ENCODE measurements around the gene ERBIN. TPM values are rescaled to one million over a fixed set of nuclear protein-coding genes. Genes with fewer than 3 reads are reported as not detected.

ERBIN gene
- total and polyA plus RNA-seq, 2 donors (not counting 1 experiment from before 2014, with no cell fraction given), result 69.1 to 127 TPM

GRCh38 chr5:65986796-65987195, 60.4 kb downstream of the ERBIN start:
- peaks cover 5% of the 10 kb centered on the region for H3K4me1 ChIP-seq (ENCODE audit: control insufficient read depth, extremely low read depth, insufficient read depth, low read length)
- DNase-seq (ENCODE audit: low read depth in 2 of 2), result no peak
- no peak overlapping the region for H3K4me3 ChIP-seq (replicated peaks in 1 of 4; ENCODE audit: control extremely low read depth in 1 of 4, insufficient read depth in 1 of 4, low read depth in 3 of 4, low read length in 4 of 4)
- H2AFZ ChIP-seq (ENCODE audit: low read length), result no peak overlapping the region
- TF ChIP-seq EZH2 (IDR thresholded peaks at IDR 0.05; ENCODE audit: low read length, missing control alignments), result no peak
- no peak for TF ChIP-seq CTCF (conservative IDR thresholded peaks at IDR 0.05 in 1 of 2, IDR thresholded peaks at IDR 0.05 in 1 of 2; ENCODE audit: low read depth in 1 of 2, low read length in 2 of 2)
- H3K36me3 ChIP-seq (ENCODE audit: control insufficient read depth, insufficient read depth, low read length), result peaks cover 3% of the 10 kb centered on the region
- no peaks in the 10 kb centered on the region for H3K9me3 ChIP-seq (ENCODE audit: control insufficient read depth, insufficient read depth, low read depth, low read length)
- no peak overlapping the region for H3K4me2 ChIP-seq (ENCODE audit: extremely low read depth, insufficient read depth, low read length)
- no peaks in the 10 kb centered on the region for H4K20me1 ChIP-seq (ENCODE audit: control insufficient read depth, extremely low read depth, insufficient read depth, low read length)
- peaks cover 76% of the 10 kb centered on the region for H3K79me2 ChIP-seq (ENCODE audit: control insufficient read depth, insufficient read depth, low read length)
- H3K9ac ChIP-seq (ENCODE audit: insufficient read depth, low read length), result no peak overlapping the region
- H3K27me3 ChIP-seq (ENCODE audit: control insufficient read depth, insufficient read depth, low read length), result no peaks in the 10 kb centered on the region
- no peak overlapping the region for H3K27ac ChIP-seq (ENCODE audit: insufficient read depth, low read length)

GRCh38 chr5:65987982-65988381, 61.6 kb downstream of the ERBIN start:
- Histone ChIP-seq H3K27ac (ENCODE audit: insufficient read depth, low read length) (no peak overlapping the region), H3K4me2 (ENCODE audit: extremely low read depth, insufficient read depth, low read length) (no peak overlapping the region), H3K9ac (ENCODE audit: insufficient read depth, low read length) (no peak overlapping the region), H3K4me3 (replicated peaks in 1 of 4; ENCODE audit: control extremely low read depth in 1 of 4, insufficient read depth in 1 of 4, low read depth in 3 of 4, low read length in 4 of 4) (no peak overlapping the region), H3K79me2 (ENCODE audit: control insufficient read depth, insufficient read depth, low read length) (peaks cover 69% of the 10 kb centered on the region), H3K27me3 (ENCODE audit: control insufficient read depth, insufficient read depth, low read length) (no peaks in the 10 kb centered on the region), H3K4me1 (ENCODE audit: control insufficient read depth, extremely low read depth, insufficient read depth, low read length) (peaks cover 5% of the 10 kb centered on the region), H3K36me3 (ENCODE audit: control insufficient read depth, insufficient read depth, low read length) (peaks cover 3% of the 10 kb centered on the region), H3K9me3 (ENCODE audit: control insufficient read depth, insufficient read depth, low read depth, low read length) (no peaks in the 10 kb centered on the region), H4K20me1 (ENCODE audit: control insufficient read depth, extremely low read depth, insufficient read depth, low read length) (no peaks in the 10 kb centered on the region), H2AFZ (ENCODE audit: low read length) (no peak overlapping the region)
- TF ChIP-seq EZH2 (IDR thresholded peaks at IDR 0.05; ENCODE audit: low read length, missing control alignments), result no peak
- TF ChIP-seq CTCF (conservative IDR thresholded peaks at IDR 0.05 in 1 of 2, IDR thresholded peaks at IDR 0.05 in 1 of 2; ENCODE audit: low read depth in 1 of 2, low read length in 2 of 2), result no peak
- no peak for DNase-seq (ENCODE audit: low read depth in 2 of 2)

- no peaks in the 10 kb centered on the region for H3K36me3 ChIP-seq (ENCODE audit: control insufficient read depth, insufficient read depth, low read length)
- TF ChIP-seq EZH2 (IDR thresholded peaks at IDR 0.05; ENCODE audit: low read length, missing control alignments), result no peak
- TF ChIP-seq CTCF (conservative IDR thresholded peaks at IDR 0.05 in 1 of 2, IDR thresholded peaks at IDR 0.05 in 1 of 2; ENCODE audit: low read depth in 1 of 2, low read length in 2 of 2), result no peak
- no peaks in the 10 kb centered on the region for H3K9me3 ChIP-seq (ENCODE audit: control insufficient read depth, insufficient read depth, low read depth, low read length)
- no peak overlapping the region for H2AFZ ChIP-seq (ENCODE audit: low read length)
- H3K4me2 ChIP-seq (ENCODE audit: extremely low read depth, insufficient read depth, low read length), result no peak overlapping the region
- no peak overlapping the region for H3K9ac ChIP-seq (ENCODE audit: insufficient read depth, low read length)
- H3K79me2 ChIP-seq (ENCODE audit: control insufficient read depth, insufficient read depth, low read length), result peaks cover 64% of the 10 kb centered on the region
- no peaks in the 10 kb centered on the region for H3K27me3 ChIP-seq (ENCODE audit: control insufficient read depth, insufficient read depth, low read length)
- no peak overlapping the region for H3K4me3 ChIP-seq (replicated peaks in 1 of 4; ENCODE audit: control extremely low read depth in 1 of 4, insufficient read depth in 1 of 4, low read depth in 3 of 4, low read length in 4 of 4)
- H3K4me1 ChIP-seq (ENCODE audit: control insufficient read depth, extremely low read depth, insufficient read depth, low read length), result peaks cover 5% of the 10 kb centered on the region
- no peaks in the 10 kb centered on the region for H4K20me1 ChIP-seq (ENCODE audit: control insufficient read depth, extremely low read depth, insufficient read depth, low read length)
- H3K27ac ChIP-seq (ENCODE audit: insufficient read depth, low read length), result no peak overlapping the region
- no peak for DNase-seq (ENCODE audit: low read depth in 2 of 2)
Observed at GRCh38 chr5:65989158-65989557, 62.8 kb downstream of the ERBIN start.

Data from fibroblast of lung (primary cell).